SH-SY5Y (cell line): ENCODE results near the gene LHX3.

Experiments used
- GATA2 ChIP-seq: IDR thresholded peaks from 2 replicates; pipeline ENCODE4 v1.6.1; 2011; ENCODE audit warnings: mild to moderate bottlenecking, low read depth, low read length
- GATA3 ChIP-seq: IDR thresholded peaks from 2 replicates; pipeline ENCODE4 v1.6.1; 2011; ENCODE audit warnings: low read depth, mild to moderate bottlenecking, low read length, moderate library complexity

GRCh38 chr9:136219276-136219675 is 14.3 kb upstream of the LHX3 start:
- TF ChIP-seq GATA3: no peak
- TF ChIP-seq GATA2: no peak
